COLO829 (cell line): ENCODE measurements around the gene ZBTB7C.

Source experiments
- DNase-seq: peaks from one replicate; pipeline ENCODE4 v3.0.0; 2012; ENCODE audit warnings: low spot score

ZBTB7C gene

DNA sequence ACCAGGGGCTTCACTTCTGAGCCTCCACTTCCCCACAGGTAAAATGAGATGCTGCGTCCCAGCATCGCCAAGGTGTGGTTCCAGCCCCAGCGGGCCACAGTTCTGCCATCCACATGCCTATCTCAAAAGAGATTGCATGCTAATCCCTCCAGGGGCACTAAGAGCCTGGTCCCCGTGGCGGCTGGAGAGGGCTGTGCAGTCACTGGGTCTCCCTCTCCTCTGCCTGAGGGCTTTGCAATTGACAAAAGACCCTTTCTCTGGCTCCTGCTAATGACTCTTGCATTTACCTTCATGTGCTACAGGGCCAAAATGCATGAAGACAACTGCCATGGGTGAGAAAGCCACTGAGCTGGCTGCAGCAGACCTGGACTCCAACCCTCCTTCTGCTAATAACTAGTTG lies 18.5 kb downstream of the ZBTB7C start:
- no peak for DNase-seq

DNA sequence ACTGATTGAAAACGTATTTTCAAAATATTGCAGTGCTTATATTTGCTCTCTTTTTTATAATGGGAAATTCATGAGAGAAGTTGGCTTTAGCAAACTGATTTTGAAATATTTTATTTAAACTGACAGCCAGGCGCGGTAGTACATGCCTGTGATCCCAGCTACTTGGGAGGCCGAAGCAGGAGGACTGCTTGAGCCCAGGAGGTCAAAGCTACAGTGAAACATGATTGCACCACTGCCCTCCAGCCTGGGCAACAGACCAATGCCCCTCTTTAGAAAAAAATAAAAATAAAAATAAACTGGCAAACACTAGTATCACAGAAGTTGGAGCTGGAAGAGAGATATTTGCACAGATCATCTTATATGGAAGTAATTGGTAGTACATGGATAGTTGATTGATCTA lies 20.7 kb downstream of the ZBTB7C start:
- DNase-seq: no peak

DNA sequence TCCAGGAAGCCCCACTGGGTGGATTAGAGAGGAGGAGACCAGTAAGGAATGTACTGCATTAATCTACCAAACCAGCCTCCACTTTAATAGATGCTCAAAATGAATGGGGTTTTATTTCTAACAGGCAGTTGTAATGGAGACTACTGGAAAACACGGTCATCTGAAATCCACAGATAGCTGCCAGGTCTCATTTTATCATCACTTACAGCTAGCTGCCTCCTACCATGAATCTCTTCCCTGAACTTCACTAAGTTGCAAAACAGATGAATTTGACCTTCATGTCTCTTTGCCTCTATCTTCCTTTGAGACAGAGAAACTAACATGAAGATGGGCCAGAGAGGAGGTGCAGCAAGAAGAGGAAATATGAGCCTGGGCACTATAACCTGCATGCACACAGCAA lies 21.9 kb downstream of the ZBTB7C start:
- no peak for DNase-seq

DNA sequence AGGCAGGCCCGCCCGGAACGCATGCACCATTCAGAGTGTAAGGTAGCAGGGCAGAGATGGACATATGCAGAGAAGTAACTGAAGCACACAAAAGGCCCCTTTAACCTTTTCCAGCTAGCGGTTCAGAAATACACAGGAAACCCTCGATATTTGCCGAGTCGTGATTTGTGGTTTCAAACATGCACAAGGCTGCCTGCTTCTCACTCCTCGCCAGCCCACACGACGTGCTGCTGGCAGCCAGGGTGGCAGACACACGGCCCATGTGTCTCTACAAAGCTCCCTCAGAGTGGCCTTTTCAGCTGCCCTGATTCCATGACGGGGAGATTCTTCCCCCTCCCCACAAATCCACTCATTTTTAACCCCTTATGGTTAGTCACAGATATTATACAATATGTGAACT lies 23.6 kb downstream of the ZBTB7C start:
- DNase-seq: no peak

DNA sequence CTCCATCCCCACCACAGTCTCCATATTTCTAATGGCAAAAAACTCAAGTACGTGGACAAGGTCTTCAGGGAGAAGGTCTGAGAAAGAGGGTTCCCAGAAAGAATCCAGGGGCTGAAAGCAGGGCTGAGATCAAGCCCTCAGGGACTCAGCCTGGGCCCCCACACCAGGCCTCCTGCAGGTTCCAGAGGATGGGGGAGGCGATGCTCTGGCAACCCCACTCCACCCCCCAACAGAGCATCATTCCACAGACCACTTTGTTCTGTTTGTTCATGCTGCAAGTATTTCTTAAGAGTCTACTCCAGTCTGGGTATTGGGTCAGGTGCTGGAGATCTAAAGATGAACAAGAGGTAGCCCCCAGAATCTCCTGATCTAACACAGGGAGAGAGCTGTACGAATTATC lies 32.2 kb downstream of the ZBTB7C start:
- DNase-seq: no peak

DNA sequence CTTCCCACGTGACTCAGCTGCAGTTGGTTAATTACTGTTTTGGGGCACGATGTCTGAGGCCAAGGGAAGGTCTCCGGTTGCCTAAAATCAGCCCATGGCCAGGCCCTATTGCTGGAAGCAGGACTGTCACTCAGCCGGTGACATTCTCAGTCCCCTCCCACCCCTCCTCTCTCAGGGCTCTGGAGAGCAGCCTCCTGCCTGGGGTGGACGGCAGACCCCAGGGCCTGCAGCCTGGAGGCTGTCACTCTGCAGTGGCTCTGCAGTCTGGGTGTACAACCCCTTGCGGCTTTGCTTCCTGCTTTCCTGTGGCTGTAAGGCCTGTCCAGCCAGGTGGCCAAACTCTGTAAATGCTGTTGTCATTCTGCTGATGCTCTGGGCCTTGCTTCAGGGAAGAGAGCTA lies 32.8 kb downstream of the ZBTB7C start:
- DNase-seq: no peak

DNA sequence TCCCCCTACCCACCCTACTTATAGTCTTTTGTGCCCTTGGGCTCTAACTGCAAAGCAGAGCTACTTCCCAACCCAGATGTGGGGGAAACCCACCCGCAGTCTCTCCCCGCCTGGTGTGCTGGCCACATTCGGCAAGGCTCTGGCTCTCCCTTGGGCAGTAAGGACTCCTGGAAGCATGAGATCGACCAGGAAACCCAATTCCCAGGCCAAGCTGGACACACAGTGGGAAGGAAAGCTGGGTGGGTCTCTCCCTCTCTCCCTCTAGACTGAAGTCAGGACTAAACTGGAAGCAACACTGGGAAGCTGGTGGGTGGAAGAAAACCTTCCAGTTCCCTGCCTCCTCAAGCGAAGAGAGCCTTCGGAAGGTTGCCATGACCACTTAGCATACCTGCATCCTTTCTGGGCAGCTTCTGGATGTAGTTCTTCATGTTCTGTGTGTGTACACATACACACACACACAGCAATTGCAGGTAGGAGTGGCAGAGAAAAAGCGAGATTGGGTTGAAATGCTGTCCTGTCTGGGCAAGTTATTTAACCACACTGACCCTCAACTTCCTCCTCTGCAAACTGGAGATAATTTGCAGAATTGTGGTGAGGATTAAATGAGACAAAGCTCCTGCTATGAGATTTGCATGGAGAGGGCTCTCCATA lies 33.9 kb downstream of the ZBTB7C start:
- DNase-seq: no peak

DNA sequence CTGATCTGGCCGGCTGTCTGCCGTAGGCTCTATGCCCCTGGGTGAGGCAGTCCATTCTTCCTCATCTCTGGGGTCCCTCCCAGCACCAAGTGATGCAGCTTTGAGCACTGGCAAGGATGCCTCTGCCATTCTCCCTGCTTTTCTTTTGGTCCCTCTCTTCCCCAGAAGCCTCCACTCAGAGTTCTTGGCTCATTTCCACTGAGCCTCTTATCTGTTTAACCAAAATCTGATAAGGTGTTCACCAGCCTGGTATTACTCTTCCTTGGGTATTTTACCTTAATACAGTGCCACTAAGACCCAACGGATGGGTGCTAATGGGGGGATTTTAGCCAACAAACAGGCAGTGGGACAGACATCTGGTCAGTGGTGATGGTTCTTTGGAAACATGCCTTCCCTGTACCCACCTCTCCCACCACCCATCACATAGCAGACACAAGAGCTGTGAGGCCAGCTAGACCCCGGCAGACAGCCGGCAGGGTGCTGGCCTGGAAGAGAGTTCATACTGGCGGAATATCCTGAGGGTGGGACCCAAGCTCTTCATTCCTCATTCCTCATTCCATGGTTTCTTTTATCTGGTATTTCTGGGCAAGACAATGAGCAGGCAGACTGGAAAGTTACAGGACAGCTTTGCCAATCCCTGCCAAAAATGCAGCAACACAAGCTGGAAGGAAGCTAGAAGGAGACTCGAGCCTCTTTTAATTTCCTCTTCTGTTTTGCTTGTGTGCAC lies 34.6 kb downstream of the ZBTB7C start:
- DNase-seq: no peak

DNA sequence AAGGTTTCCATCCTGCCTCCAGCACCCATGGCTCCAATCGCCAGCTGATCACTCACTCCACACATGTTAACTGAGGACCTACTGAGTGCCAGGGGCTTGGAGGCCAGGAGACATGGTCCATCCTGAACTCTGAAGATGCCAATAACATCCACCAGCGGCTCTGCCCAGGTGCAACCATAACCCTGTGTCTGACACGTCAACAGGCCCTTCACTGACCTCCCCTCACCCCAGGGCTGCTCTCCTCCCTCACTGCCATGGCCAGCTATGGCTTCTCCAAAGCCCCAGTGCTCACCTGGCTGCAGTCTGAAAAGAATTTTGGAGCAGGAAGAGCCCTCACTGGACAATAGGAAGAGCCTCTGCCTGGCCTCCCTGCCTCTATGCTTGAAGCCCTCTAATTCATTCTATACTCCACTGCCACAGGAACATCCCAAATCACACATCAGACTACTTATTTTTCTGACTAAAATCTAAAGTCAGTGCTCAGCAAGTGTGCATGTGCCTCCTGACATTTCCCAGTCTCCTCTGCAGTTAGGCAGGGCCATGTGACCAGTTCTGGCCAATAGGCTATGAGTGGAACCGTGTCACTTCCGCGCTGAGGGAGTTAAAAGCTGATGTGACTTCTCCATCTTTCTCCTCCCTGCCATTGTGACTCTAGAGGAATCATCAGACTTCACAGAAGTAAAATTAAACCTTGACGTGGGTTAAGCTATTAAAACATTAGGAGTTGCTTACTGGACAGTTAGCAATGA lies 37.2 kb downstream of the ZBTB7C start:
- no peak for DNase-seq

DNA sequence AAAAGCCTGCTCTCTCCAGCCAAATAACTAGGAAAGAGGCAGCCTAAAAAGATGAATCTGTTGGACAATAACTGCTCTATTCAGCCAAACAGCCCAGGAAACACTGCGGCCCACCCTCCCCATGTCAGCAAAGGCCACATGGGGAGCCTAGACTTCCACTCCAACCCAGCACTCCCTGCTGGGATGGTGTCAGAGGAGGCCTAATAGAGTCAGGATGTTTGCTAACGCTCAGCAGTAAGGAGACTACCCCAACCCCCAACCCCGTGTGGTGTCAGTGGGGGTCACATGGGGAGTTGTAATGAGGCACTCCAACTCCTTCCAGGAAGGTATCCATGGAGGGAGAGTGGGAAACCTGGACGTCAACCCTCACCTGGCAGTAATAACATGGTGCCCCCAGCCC lies 41.6 kb downstream of the ZBTB7C start:
- DNase-seq: no peak

DNA sequence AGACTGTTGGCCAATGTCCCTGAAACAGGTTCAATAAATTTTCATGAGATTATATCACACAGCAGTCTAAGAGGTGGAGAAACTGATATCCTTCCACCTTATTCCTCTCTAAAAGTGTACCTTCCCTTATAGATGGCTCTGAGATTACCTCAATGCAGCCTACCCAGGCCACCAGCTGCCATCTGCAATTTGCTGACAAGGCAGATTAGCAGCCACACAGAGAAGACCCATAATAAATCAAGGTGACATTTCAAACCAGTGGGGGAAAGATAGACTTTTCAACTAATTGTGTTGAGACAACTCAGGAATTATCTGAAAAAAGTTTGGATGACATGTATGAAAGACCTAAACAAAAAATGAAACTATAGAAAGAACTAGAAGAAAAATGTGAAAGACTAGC lies 43.2 kb downstream of the ZBTB7C start:
- DNase-seq: no peak

DNA sequence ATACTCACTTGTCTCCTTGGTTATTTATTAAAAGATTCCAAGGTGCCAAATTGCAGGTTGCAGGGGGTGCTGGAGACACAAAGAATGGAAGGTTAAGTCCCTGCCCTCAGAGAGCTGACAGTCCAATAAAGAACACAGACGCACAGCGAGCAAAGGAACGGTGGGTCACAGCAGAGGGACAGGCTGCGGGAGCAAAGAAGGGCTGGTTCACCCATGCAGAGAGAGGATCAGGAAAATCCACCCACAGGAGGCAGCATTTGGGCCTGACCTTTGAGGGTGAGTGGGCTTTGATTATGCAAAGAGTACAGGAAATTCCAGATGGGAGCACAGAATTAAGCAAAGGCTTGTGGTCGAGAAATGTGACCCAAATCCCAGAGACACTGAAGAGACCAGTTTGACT lies 45.0 kb downstream of the ZBTB7C start:
- no peak for DNase-seq

DNA sequence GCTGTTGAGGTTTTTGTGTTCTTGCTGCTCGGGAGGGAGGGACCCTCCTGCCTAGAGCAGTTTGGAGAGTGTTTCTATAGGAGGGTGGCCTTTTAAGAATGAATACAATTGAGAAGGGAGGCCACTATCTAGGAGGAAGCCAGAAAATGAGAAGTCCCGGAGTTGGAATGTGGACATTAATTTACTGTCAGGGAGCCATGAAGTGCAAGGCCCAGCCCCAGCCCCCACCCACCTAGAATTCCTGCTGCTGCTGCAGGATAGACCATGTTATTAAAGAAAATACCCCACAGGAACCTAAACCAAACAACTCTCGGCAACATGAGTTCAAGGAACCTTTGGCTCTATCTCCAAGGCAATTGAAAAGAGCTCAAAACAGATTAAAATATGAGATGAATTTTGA lies 46.0 kb downstream of the ZBTB7C start:
- no peak for DNase-seq

DNA sequence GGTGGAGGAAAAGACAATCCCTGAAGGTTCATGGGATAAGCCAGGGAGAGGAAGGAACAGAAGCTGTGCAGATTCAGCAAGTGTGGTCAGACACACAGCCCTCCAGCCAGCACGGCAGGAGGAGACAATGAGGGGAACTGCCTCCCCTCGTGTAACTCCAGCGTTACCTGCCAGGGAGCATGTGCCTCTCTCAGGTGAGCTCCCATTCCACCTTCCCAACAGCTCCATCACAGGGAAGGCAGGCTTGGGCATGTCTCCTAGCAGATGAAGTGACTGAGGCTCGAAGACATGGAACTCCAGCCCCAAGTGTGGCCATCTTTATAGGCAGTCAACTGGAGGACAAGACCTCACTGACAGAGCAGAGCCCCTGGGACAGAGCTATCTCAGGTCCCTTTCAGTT lies 47.4 kb downstream of the ZBTB7C start:
- no peak for DNase-seq

DNA sequence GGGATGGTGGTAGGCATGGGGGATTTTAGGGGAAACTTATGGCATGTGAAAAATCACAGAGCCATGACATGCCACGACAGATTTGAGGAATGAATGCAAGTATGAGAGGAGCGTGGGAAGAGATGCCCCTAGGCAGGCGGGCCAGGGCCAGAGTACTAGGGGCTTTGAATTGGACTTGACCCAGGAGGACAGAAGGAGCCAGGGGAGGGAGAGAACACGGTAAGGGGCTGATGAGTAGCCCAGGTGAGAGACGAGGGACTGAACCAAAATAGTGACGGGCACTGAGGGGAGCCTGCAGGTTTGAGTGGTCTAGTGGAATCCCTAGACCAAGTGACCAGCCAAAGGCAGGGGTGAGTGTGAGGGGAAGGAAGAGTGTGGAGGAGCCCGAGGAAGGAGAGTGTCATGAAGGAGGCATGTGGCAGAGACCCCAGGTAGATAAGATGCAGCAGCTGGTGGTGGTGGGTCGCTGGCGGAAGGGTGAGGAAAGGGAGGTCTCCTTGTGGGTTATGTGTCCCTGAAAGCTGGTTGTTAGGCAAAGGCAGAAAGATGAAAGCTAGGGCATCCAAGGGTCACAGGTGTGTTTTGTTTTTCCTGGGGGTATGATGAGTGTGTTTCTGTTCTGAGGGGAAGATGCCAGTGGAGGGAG lies 48.7 kb downstream of the ZBTB7C start:
- no peak for DNase-seq

DNA sequence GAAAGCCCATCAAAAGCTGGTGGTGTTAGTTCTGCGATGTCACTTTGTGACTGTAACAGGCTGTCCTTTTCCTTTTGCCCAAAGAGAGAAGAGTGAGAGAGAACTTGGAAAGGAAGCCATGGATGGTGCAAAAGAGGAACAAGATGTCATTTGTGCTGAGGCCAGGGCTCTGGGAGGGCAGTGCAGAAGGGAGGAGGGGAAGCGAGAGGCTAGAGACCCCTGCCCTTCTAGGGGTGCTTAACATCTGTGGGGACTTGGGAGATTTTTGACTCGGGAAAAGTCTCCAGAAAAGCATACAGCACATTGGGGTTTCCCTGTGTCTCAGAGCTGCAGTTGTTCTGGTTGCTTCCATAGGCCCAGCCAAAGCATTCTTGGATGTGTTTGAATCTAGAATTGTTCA lies 49.6 kb downstream of the ZBTB7C start:
- no peak for DNase-seq

DNA sequence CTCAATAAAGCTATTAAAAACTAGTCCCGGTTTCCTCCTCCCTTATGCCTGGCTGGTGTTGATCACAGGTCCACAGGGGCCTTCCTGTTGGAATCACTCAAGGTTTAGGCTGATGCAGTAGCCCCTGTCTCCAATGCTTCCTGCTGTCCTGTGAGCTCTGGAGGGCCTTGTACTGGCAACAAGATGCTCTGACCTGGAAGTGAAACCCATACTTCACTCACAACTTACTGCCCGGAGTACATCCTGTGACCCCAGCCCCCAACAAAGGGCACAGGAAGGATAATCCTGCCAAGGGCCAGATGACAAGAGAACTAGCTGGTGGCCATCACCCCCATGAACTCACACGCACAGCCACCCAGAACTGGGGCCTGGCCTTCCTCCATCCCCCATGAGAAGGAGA lies 50.3 kb downstream of the ZBTB7C start:
- no peak for DNase-seq

DNA sequence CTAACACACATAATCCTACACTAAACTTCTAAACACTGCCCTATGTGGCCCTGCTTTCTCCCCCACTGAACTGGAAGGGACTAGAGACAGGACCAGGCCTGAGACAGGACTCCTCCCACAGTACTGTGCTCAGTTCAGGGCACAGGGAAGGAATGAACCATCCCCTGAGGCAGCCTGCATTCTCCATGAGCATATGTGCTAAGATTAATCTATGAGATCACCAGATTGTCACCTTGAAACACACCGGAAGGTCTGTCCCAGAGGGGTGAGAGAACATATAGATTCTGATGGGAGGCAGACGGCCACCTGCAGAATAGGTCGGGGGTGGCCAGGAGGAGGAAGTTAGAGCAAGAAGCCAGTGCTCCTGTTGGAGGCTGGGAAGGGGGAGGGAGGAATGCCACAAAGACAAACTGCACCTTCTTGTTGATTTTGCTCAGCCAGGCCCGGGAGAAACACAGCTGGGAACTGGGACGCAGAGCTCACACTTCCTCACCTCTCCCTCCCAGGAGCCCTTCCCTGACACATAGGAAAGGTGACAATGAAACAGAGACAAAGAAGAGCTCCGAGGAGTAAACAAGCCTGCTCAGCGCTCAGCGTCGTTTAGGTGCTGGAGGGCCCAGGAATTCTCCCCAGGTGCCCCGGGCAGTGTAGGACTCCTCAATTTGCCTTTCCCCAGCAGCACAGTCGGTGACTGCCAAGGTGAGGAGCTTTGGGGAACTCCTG lies 52.1 kb downstream of the ZBTB7C start:
- DNase-seq: no peak

DNA sequence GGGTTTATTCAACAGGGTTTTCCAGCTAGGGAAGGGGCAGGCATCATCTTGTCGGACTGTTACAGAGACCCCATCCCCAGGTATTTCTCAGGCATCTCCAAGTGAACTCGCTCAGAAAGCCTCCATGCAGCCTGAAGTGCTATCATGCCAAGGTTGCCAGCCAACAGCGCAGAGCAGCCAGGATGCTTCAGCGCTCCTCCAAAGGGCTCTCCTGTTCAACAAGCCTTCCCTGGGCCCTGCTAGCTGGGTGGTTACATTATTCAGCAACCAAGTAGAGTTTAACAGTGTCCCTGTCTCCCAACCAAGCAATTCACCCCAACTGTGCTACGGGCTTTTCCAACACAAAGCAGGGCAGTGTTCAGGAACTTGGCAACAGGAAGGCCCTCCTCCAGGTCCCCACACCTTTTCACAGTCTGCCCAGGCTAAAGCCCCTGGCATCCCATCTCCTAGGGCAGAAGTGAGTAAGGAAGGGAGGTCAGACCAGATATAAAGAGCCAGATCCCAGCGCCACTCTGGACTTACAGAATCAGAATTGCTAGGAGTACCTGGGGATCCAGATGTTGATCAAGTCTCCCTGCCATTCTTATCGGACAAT lies 52.9 kb downstream of the ZBTB7C start:
- no peak for DNase-seq

DNA sequence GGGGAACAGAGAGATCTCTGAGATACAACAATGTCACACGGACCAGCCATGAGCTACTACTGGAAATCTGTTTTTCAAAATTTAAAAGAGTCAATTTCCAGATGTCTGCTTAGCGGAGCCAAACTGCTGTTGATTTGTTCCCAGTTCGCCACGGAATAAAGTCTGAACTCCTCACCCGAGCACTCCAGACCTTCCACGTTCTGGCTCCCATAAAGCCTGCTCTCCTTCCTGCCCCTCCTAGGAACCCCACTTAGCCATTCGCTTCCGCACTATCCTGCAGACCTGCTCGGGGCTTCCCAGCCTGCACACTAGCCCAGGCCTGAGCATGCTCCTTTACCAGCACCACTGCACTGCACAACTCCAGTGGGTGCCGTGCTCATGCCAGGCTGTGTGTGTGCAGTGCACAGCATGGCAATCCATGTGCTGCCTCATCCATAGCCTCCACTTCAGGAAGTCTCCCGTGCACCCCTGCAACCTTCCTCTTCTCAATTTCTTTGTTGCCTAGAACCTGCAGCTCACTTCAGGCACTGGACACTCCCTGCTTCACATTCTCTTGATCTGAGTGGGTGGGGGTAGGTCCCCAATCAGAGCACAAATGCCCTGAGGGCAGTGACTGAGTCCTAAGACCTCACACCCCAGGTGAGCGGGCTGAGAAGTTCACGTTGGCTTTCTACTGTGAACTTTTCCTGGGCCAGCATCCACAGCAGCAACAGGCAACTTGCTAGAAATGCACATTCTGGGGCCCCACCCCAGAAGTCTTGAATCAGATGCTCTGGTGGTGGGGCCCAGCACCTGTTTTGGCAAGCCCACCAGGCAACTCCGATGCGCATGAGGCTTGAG lies 53.7 kb downstream of the ZBTB7C start:
- DNase-seq: no peak

DNA sequence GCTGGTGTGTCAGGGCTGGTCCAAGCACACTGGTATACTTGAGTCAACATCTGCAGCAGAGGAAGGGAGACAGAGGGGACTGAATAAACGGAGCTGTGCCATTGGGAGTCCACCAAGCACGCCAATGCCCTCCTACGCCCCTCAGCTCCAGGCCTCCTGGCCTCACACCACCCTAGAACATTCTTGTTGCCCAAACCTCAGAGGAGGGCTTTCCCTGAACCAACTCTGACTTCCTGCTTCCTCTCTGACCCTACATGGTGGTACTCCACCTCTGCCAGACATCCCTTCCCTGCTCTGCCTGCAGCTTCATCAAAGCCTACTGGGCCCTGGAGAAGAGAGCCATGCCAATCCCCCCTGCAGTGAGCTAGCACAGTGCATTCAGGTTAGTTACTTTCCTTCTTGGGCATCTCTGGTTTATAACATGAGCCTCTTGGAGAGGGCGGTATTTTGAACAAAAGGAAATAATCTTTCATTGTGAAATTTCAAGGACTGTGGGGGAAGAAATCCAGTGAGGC lies 54.4 kb downstream of the ZBTB7C start:
- DNase-seq: no peak
